Esophagus mucosa (tissue), 1 donor: Measurements from ENCODE around the gene CCDC187. TPM values are rescaled to one million over a fixed set of nuclear protein-coding genes. Genes with fewer than 3 reads are reported as not detected.
A peak's percentile ranks its signal among the peaks of the same experiment; 100 is the strongest.
"Not testable (repeated sequence)": the region's sequence is repeated elsewhere in the genome, so short reads cannot be mapped to it uniquely, and the experiment has no call there.

Experiments
- ATAC-seq: fragments of 200-7000 bp; cut with Tn5 transposase; one replicate; pipeline ENCODE4 v1.9.1; 2020
- total RNA-seq: library from RNA; stranded (reverse); gene quantifications from one replicate; pipeline ENCODE4 v1.2.4, GENCODE V29; 2023
- donor health status: DM: yes; HTN: yes; CAD: no.

The CCDC187 gene
- total RNA-seq, 1 donor from 2014 or later: not detected

DNA sequence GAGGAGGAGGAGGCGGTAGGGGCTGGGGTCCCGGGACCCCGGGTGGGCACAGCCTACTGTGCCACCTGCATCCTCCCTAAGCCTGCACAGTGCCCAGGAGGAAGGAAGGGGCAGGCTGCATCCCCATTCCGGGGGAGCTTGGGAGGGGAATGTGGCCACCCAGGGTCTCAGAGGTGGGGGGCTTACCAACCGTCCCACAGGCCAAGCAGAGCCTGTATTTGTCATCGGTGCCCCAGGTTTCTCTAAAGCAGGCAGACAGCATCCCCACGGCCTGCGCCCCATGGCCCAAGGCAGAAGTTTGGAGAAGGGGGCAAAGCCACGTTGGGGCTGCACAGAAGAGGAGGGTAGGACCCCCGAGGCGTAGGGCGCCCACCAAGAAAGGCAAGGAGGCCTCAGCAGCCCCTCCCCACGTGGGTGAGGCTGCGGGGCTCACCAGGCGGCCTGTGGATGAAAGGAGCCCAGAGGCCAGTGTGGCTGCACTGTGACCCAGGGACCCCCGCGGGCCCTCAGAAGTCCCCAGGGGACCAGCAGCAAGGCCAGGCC, 22.9 kb upstream of the CCDC187 start:
- no peak for ATAC-seq

DNA sequence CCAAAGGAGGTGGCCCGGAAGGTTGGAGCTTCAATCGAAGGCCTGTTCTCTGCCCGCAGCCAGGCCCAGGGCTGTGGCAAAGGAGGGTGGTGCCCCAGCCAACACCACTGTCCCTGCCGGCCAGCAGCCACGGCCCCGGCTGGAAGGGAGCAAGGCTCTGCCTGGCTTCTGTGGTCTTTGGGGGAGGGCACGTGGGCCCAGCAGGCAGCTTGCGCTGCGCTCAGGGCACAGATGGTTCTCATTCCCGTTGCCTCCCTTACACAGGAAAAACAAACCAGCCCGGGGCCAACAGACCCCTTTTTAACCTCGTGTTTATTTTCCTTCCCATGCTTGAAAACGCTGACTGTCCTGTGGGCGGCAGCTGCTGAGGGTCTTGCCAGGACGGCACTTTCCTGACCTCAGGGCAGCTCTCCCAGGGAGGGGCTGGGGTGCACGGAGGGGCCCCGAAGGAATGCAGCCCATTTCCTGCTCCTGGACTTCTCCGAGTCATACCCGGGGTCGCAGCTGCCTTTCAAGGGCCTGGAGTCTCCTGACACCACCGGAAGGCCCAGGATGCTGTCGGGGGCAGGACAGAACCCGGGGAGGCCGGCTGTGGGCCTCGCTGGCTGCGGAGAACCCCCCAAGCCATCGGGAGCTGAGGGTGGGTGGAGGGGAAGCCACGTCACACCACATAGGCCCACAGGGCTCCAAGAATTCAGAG, 22.3 kb upstream of the CCDC187 start:
- no peak for ATAC-seq

- ATAC-seq: no peak
These were observed 21.5 kb upstream of the CCDC187 start for GRCh38 chr9:136325358-136325757.

- peak; percentile 39 for ATAC-seq
These were observed 20.8 kb upstream of the CCDC187 start for GRCh38 chr9:136324501-136325300.

- ATAC-seq: peak; percentile 67
These were observed 19.5 kb upstream of the CCDC187 start for GRCh38 chr9:136323371-136323789.

DNA sequence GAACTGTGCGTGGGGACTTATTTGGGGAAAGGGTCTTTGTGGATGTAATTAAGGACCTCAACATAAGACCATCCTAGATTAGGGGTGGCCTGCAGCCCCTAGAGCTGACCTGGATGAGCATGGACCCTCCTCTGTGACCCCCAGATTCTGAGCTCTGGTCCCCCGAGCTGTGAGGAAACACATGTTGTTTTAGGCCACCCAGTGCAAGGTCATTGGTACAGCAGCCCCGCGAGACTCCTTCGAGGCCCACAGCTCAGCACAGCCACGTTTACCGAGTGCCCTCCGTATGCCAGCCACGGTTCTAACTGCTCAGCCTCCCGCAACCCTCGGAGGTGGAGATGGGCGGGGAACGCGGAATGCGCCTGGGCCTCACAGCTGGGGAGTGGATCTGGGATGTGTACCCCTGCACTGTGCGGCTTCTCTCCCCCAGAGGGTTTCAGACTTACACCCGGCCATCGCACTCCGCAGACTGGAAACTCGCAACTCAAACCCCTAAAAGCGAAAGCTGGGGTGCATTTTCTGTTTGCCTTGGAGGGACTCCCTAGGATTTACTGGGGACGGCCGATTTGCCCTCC, 18.9 kb upstream of the CCDC187 start:
- no peak for ATAC-seq

DNA sequence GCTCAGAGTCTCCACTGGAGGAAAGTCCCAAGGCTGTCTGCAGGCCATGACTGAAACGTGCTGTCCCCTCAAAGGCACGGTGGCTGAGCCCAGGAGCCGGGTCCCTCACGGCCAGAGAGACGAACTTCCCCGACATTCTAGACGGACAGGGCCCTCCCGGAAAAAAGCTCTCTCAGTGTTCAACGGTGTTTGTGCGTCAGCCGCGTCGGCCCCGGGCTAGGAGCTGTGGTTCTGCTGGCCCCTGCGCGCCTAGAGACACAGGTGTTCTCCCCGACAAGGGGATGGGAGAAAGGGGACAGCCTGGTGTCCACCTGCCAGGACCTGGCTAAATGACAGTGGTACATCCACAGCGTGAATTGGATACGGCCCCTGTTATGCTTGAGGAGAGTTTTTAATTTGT, 17.7 kb upstream of the CCDC187 start:
- no peak for ATAC-seq

DNA sequence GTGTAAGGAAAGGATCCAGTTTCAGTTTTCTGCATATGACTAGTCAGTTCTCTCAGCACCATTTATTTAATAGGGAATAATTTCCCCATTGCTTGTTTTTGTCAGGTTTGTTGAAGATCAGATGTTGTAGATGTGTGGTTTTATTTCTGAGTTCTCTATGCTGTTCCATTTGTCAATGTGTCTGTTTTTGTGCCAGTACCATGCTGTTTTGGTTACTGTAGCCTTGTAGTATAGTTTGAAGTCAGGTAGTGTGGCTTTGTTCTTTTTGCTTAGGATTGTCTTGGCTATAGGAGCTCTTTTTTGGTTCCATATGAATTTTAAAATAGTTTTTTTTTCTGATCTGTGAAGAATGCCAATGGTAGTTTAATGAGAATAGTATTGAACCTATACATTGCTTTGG, 17.1 kb upstream of the CCDC187 start:
- ATAC-seq: not testable (repeated sequence)

GRCh38 chr9:136319955-136320354, 16.1 kb upstream of the CCDC187 start:
- ATAC-seq: not testable (repeated sequence)

DNA sequence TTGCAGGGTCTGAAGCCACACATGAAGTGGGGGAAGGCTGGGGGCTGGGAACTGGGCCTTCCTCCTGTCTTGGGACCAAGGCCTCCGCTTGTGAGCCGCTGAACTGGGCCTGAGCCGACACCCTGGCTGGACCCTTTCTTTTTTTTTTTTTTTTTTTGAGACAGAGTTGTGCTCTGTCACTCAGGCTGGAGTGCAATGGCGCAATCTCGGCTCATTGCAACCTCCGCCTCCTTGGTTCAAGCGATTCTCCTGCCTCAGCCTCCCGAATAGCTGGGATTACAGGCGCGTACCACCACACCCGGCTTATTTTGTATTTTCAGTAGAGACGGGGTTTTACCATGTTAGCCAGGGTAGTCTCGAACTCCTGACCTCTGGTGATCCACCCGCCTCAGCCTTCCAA, 15.3 kb upstream of the CCDC187 start:
- ATAC-seq: not testable (repeated sequence)

- ATAC-seq: no peak
These were observed 14.9 kb upstream of the CCDC187 start for GRCh38 chr9:136318776-136319241.

DNA sequence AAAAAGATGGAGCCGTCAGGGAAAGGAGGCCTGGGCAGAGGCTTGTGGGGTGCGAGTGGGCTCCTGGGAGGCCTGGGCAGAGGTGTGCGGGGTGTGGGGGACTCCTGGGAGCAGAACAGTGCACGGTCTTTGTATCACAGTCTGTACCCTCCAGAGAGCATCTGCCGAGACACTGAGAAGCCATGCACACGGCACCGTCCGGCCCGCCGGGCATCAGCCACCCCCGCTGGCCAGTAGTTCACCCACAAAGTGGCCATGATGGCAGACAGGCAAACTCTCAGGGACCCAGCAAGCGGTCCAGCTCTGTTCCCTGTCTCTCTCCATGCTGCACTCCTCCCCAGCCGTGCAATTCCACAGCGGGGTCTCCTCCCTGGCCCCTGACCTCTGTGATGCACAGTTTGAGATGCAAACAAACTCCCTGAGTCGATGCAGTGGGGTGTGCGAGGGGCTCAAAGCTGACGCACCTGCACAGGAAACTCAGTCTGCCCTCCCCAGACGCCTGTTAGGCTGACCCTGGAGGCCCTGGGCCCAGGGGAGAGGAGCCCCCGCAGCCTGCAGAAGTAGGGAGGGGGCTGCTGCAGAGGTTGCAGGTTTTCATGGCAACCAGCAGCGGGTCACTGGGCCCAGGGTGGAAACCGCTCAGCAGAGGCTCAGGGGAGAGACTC, 14.3 kb upstream of the CCDC187 start:
- no peak for ATAC-seq

GRCh38 chr9:136317695-136318094, 13.8 kb upstream of the CCDC187 start:
- peak; percentile 21 for ATAC-seq

DNA sequence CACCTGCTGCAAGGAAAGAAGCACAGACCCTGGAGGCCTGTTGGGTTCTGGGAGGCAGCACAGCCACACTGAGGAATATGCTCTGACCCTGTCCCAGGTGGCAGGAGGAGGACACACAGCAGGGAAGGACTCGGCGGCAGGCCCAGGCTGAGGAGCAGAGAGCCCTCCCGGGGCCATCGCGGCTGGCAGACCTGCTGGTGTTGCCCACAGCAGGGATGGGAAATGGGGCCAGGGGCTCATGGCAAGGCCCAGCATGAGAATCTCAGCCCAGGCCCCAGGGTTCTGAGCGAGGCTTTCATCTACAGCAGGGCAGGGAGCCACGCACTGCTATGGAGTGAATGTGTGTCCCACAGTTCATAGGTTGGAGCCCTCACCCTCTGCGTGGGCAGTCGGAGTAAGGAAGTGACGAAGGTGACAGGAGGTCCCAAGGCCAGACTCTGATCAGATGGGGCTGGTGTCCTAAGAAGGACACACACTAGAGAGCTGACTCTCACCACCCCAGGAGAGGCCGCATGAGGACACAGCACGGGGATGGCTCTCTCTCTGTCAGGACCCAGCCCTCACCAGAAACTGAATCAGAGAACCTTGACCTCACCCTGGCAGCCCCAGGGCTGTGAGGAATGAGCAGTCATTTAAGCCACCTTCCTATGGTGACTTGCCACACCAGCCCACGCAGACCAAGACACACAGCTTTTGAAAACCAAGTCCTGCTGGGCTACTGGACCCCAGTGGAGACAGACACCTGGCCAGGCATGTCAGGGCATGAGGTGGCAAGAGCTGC, 13.2 kb upstream of the CCDC187 start:
- ATAC-seq: peak; percentile 43

- no peak for ATAC-seq
These were observed 12.4 kb upstream of the CCDC187 start for GRCh38 chr9:136316271-136316751.

DNA sequence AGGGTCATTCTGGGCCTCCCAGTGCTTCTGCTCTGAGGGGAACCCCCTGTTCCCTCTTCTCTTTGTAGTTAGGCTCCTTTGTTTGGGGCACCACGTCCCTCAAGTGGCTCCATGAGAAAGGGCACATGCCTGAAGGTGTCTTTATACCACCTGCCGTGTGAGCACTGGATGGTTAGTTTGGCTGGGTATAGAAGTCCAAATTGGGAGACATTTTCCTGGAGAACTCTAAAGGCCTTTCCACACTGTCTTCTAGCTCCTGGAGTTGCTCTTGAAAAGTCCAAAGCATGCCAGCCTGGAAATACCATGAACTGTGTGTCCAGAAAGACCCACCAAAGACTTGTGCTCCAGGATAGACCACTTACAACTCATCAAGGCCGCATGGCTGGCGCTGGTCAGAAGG, 11.1 kb upstream of the CCDC187 start:
- no peak for ATAC-seq

DNA sequence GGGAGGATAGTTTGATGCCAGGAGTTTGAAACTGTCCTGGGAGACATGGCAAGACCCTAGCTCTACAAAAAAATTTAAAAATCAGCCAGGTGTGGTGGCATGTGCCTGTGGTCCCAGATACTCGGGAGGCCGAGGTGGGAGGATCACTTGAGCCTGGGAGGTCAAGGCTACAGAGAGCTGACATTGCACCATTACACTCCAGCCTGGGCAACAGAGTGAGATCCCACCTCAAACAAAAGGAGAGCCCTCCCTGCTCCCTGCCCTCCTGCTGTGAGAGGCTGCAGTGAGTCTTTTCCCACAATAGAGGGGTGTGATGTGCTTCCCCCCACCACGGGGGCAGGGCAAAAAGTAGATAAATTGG, 10.1 kb upstream of the CCDC187 start:
- no peak for ATAC-seq

GRCh38 chr9:136313111-136314055, 9.5 kb upstream of the CCDC187 start:
- no peak for ATAC-seq

DNA sequence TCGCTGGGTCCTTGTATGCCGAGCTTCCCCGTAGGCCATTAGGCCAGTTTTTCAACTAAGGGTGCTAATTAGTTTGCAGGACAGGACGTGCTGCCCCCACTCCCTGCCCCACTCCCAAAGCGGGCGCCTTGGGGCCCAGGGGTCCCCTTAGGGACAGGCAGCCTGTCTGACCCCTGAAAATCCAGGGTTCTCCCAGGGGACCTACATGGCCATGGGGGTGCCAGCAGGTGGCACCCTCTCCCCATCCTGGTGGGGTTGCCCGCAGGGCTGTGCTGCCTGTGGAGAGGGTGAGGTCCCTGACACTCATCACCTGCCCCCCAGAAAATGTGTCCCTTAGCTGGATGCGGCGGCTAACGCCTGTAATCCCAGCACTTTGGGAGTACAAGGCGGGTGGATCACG, 8.5 kb upstream of the CCDC187 start:
- peak; percentile 23 for ATAC-seq

- ATAC-seq: no peak
These were observed 8.1 kb upstream of the CCDC187 start for GRCh38 chr9:136312009-136312375.
